Endometrial microvascular endothelial cells (primary cell): ENCODE measurements around the gene SLC6A19. TPM values are rescaled to one million over a fixed set of nuclear protein-coding genes. Genes with fewer than 3 reads are reported as not detected.

Experiments used
- in situ Hi-C: cut with HindIII; loops from 2 replicates; pipeline ENCODE4 v1.10.0; 2017; ENCODE audit warnings: low sequenced_read_pairs, low pct_unique_long_range_greater_than_20kb; ENCODE audit errors: inconsistent ontology term
- total RNA-seq: library from RNA; depleted of rRNA; stranded (reverse); fragments of >200 nt; gene quantifications from one replicate; pipeline ENCODE4 v1.2.3, GENCODE V29; 2015; ENCODE audit errors: inconsistent ontology term

Gene SLC6A19
- total RNA-seq, 1 donor from 2014 or later = not detected

DNA sequence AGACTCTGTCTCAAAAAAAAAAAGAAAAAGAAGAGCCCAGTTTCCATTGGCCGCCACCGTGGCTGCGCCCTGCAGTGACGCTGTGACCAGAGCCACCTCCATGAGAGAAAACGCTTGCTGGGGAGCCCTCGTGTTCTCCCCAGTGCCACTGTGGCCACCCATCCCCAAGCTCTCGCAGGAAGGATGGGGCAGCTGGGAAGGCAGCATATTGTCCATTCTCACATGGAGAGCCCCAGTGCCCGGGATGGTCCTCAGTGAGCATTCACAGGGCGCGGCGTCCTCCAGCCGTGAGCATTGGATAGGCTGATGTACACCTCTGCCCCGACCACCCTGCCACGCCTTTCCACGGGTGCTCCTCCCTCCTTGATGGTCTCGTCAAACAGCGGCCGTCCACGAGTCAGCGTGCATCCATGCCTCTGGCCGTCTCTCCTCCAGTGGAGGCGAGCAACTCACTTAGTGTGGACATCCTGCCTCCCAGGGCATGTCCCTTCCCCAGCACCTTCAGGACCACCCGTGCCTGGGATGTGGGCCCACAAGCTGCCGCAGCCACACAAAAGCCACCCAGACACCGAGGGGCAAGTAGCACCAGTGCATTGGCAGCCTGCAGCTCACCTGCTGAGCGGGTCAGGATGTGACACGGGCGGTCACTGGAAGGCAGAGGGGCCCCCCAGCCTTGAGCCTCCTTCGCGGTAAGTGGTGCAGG lies 23.4 kb upstream of the SLC6A19 start:
- in situ Hi-C loops = no loop called here

DNA sequence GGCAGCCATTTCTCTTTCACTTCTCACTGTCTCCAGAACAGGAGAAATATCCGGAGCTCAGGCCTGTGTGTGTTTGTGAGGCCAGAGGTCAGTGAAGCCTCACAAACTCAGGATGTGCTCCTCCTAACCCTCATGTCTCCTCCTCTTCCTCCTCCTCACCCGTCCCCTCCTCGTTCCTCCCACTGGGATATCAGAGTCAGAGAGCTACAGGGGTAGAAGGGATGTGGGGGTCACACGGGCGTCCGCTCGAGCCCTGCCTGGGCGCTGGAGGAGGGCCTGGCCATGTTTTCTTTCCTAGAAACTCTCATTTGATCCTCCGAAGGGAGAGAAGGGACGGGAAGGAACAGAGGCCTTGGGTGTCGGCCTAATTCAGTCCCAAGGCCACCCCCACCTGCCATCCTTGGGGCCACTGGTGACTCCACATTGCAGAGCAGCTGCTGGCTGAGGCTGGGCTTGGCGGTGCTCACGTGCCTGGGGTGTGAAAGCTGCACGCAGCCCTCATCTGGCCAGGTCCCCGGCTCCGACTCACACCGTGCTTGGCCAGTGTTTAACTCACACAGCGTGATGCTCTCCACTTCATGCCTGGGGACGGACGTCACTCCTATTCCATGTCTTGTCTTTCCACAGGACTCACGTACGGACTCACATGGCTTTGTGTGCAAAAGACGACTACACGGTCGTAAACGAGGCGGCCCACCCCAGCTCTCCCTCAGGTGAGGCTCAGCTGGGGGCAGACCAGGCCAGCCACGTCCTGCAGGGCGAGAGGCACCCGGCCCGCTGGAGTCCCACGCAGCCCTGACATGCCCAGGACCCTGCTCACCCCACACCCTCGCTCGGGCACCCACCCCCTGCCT lies 22.6 kb upstream of the SLC6A19 start:
- in situ Hi-C loops = no loop called here

DNA sequence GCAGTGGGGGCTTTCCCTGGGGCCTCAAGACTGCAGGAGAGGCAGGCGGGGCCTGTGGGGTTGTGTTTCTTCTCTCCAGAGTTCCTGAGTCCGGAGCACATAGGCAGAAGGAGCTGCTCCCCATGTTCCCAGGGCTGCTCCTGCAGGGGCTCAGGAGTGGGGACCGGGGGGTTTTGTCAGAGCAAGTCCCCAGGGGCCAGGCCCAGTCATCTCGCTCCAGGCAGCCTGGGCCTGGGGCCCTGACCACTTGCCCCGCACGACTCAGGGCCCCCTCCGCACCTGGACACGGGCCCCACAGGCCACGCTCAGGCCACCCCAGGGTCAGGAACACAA lies 22.0 kb upstream of the SLC6A19 start:
- in situ Hi-C loops = no loop called here

DNA sequence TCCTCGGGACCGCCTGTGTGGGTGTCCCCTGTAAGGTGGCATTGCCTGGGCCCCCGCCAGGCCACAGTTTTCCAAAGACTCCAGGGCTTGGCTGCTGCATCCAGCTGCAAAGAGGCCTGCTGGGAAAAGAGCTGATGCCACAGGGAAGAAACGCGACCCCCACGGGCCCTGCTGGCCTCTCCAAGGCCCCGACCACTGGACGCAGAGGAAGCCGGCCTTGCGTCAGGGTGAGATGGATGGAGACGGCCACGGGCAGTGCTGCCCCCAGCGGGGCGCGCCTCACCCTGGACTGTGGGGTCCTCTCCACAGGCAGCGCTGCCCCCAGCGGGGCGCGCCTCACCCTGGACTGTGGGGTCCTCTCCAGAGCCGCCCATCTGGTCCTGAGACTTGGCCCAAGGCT lies 21.3 kb upstream of the SLC6A19 start:
- in situ Hi-C loops = no loop called here

DNA sequence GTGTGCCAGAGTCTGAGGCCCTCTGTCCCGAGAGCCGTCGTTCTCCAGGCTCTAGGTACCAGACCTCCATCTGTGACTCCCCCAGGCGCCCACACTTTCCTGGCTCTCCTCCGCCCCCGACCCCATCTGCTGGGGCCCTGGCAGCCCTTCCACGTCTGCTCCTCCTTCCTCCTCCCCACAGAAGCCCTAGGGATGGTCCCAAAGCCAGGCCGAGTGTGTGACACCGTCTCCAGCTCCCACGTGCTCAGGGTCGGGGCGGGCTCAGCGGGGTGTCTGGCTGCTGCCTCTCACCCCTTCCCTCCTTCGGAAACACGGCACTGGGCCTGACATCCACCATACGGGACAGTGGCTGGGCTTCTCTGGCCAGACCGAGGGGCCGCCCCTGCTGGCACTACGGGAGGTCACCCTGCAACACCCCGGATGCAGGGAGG lies 20.5 kb upstream of the SLC6A19 start:
- in situ Hi-C loops = no loop called here

DNA sequence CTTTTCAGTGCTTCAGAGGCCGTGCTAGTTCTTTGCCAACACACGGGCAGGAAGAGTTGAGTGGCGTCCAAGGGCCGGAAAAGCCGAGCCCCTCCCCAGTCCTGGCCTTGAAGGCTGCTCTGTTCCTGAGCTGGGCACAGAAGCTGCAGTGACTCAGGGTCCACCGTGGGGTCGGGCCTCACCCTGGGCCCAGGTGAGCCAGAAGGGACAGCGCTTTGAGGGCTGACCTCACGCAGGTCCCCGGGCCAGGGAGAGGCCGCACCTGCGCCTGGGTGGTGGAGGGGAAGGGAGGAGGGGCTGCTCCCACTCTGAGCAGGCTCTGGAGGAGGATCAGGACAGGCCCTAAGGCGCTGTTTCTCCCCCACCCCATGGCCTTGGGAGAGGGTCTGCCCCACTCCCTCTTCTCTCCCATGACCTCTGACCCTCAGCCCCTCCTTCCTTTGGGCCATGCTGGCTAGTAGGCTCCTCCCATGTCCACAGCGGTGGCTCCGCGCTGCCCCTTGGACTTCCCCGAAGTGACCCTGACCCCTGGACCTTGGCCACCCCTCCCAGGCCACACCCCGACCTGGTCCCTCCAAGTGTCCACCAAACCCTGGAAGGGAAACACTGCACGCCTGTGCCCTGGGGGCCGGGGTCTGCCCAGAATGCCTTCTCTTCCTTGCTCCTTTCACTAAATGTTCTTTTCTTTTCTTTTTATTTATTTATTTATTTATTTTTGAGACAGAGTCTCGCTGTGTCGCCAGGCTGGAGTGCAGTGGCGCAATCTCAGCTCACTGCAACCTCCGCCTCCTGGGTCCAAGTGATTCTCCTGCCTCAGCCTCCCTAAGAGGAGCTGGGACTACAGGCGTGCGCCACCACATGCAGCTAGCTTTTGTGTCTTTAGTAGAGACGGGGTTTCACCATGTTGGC lies 19.7 kb upstream of the SLC6A19 start:
- in situ Hi-C loops = no loop called here

DNA sequence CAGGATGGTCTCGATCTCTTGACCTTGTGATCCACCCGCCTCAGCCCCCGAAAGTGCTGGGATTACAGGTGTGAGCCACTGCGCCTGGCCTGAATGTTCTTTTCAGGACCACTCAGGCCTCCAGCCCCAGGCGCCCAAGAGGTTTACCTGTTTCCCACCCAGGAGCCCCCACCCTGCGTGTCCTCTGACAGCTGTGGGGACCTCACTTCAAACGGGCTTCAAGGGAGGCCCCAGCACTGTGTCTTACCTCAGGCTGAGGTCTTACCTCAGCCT lies 19.1 kb upstream of the SLC6A19 start:
- in situ Hi-C loops = no loop called here

DNA sequence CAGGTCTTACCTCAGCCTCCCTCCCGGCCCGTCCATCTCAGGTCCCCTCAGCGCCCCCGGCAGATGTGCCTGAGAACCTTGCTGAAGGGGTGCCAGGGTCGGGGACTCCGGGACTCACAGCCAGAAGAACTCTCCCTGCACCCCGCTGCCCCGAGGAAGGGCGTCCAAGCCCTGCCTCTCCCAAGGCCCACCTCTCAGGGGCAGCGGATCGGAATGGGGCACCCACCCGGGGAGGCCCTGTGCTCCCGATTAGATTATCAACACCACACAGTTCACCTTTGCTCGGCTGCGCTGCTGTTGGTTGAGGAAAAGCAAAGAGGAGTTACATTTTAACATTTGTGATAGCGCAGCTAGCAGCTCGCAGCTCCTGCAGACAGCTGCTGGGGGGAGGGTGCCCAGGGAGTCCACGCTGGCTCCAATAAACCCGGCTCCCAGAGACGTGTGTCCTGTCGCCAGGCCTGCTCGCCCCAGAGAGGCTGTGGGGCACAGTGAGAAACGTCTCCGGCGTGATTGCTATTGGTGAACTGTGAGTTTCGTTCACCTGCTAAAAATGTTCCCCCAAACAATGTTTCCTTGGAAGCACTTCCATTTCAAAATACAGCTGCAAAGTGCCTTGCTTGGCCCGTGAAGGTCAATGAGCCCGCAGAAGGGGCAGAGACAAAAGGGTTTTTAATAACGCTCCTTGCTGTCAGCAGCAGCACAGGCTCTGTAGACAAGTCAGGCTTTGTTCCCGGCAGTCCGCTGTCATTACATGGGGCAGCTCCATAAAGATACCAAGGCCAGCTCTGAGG lies 18.6 kb upstream of the SLC6A19 start:
- in situ Hi-C loops = no loop called here

DNA sequence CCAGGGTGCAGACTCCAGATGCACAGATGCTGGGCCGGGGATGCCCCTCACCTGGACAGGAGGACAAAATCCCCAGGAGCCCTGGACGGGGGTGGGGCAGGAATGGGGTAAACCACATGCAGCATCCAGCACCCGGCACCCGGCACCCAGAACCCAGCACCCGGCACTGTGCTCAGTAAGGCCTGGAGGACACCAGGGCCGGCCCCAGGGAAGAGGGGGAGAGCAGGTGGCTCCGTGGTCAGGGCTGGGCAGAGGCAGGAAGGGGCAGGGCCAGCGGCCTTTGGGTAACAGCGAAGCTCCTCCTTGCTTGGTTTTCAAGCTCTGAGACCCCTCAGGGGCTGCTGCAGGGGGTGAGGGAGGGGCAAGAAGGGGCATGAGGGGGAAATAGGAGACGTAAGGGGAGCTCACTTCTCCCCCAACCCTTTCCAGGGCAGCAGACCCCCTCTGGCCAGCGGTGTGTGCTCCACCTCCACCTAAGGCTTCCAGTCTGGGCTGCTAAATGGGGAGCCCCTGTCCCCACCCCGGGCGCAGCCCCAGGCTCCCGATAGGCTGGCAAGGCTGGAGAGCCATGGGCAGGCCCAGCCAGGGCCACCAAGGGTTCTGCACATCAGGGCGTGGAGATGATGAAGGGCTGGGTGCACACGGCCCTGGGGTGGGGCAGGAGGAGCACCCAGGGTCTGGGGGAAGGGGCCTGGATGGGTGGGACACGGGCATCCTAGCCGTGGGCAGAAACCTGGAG lies 17.8 kb upstream of the SLC6A19 start:
- in situ Hi-C loops = no loop called here

DNA sequence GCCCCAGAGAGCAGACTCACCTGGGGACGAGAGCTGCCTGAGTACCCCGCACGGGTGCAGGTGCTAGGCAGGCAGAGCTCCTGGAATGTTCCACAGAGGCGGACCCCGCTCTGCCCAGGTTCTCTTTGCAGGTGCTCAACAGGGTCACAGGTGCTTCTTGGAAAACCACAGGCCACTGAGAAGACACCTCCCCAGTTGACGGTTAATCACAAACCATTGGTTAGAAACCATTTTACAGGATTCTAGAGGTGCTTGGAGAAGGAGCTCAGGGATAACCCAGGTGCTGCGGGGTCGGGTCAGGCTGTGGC lies 17.3 kb upstream of the SLC6A19 start:
- in situ Hi-C loops = no loop called here

DNA sequence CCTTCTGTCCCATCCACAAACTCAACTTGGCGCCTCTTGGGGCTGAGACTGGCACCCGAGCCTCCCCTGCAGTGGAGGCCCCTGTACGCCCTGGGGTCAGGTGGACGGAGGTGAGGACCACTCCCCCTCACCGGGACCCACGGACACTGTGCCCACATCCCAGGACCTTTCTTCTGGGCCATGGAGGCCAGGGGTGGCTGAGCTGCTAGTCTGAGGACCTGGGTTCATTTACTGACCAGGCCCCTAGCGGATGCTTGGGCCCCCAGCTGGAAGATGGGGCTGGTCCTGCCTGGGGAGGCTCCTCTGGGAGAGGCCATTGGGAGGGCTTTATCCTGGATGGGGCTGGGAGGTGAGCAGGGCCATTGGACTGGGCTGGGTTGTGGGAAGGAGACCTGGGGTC lies 16.9 kb upstream of the SLC6A19 start:
- in situ Hi-C loops = no loop called here

DNA sequence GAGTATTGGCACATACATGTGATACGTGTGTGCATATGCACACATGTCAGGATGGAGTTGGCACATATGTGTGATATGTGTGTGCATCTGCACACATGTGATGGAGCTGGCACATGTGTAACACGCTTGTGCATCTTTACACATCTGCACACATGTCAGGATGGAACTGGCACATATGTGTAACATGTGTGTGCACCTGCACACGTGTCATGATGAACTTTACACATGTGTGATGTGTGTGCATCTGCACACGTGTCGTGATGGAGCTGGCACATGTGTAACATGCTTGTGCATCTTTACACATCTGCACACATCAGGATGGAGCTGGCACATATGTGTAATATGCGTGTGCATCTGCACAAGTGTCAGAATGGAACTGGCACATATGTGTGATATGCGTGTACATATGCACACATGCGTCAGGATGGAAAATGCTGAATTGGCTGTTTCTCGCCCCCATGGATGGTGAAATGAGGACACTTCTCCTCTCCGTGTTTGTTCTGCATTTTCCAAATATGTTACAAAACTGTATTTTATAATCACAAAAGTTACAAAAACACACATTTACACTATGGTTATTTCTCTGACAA lies 16.3 kb upstream of the SLC6A19 start:
- in situ Hi-C loops = no loop called here

DNA sequence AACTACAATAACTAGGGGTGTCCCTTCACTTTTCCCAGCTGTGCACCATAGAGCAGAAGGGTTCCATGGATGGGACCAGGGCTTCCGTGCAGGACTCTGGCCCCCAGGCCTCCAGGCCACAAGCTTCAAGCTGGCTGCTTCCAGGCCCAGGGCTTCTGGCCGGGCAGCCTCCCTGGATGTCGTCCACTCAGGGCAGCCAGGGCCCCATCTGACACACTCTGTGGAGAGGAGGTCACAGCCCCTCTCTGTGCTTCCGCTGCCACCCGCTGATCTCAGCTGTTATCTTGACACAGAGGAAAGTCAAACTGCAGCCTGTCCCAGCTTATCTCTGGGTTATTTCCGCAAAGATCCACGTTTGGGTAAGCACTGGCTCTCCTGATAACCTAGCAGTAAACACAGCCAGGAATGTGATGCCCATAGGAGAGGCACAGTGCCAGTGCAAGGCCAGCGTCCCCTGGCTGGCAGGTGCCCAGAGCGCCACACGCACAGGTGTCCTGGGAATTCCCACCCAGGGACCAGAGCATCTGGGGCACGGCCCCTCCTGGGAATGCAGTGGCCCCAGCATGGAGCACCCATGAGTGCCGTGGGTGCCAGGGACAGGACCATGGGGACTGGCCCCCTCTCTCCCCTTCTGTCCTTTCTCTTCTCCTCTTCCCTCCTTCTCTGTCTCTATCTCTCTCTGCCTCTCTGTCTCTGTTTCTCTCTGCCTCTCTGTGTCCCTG lies 15.6 kb upstream of the SLC6A19 start:
- in situ Hi-C loops = no loop called here

DNA sequence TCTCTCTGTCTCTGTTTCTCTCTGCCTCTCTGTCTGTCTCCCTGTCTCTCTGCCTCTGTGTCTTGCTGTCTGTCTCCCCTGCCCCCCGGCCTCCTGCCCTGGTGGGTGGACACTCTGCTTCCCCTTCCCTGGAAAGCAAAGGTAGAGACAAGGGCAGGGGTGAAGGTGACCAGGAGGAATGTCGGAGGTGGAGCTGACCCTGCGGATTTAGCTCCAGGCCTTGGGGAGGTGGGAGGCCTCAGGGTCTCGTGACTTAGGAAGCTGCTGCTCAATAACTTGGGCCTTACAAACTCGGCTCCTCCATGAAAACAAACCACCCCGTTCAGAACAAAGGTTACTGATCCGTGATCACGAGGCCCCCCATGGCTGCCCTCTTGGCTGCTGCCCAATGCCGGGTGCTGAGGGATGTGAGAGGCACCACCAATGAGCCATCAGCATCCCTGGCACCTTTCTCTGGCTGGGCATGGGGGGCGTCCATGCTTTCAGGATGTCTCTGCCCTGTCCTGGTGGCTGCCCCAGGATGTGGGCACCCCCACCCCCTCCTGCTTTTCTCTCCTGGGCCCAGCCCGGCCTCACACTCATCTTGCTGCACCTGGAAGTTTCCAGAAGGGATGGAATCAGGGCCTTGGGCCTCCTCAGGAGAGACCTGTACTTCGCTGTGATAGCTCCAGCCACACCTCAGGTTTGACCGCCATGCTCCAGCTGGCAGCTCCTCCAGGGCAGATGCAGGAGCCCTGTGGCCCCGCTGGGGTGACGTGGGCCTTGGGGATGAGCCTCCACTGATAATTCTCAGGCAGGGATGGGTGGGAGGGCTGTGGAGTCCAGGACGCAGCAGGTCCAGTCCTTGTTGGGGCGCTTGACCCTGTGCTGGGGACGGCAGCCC lies 14.8 kb upstream of the SLC6A19 start:
- in situ Hi-C loops = no loop called here

DNA sequence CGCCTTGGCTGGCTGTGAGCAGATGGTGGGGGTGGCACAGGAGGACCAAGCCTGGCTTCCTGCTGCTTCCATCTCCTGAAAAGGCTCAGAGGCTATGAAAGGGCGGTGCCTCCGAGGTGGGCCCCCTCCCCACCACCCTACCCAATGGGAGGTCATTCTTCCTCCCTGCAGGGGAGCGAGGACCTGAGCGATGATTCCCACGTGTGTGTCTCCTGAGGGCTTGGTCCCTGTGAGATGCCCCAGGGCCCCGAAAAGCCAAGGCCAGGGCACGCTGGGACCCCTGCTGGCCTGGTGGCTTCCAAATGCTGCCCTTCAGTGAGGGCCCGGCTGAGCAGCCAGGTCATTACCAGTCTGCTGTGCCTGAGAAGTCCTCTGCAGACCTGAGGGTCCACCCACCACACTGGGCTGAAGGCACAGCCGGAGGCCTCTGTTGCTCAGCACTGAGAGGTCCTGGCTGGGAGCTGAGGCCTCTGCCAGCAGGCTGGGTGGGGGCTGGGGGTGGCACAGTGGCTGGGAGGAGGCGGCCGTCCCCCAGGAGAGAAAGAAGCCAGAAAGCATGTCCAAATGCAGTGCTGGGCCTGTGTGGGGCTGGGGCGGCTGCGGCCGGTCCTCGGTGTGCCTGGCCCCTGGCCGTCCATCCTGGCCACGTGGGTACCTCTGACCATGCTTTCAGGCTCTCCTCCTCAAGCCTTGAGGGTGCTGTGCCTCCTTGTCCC lies 14.0 kb upstream of the SLC6A19 start:
- in situ Hi-C loops = no loop called here

DNA sequence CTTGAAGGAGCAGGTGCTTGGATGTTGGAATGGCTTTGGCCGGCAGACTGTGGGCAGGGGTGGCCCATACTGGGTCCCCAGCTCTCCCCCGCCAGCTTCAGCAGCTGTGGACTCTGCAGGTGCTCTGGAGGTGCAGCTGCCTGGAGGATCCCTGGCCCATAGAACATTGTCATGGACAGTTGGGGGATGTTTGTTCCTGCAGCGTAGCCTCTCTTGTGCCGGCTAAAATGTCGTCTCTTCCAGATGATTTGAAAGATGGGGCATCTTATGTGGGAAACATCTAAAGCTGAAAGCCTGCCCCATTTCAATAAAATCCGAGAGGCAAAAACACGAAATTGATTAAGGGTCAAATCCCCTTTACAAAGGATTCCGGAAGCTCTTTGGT lies 13.5 kb upstream of the SLC6A19 start:
- in situ Hi-C loops = no loop called here
